NCI-H128 (cell line): ENCODE data around the gene DDX27.
"Not testable (repeated sequence)": the region's sequence is repeated elsewhere in the genome, so short reads cannot be mapped to it uniquely, and the experiment has no call there.

Source experiments
- DNase-seq: peaks from one replicate; lab custom pipeline; 2025; ENCODE audit not compliant: unreplicated experiment; lab: John Stamatoyannopoulos, UW

DDX27 gene

DNA sequence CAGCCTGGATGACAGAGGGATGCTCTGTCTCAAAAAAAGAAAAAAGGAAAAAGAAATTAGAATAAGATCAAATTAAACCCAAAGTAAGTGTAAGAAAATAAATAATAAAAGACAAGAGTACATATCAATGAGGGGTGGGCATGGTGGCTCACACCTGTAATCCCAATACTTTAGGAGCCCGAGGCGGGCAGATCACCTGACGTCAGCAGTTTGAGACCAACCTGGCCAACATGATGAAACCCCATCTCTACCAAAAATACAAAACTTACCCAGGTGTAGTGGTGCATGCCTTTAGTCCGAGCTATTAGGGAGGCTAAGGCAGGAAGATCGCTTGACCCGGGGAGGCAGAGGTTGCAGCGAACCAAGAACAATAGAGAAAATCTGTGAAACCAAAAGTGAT lies 16.2 kb upstream of the DDX27 start:
- DNase-seq, result no peak

DNA sequence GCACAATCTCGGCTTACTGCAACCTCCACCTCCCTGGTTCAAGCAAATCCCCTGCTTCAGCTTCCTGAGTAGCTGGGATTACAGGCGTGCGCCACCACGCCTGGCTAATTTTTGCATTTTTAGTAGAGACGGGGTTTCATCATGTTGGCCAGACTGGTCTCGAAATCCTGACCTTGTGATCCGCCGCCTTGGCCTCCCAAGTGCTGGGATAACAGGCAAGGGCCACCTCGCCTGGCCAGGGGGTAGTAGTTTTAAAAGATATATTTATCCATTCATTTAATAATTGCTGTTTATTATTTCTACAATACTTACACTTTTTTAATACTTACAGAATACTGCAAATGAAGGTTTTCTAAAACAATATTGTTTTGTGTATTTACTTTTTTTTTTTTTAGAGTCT lies 15.5 kb upstream of the DDX27 start:
- DNase-seq, result no peak

DNA sequence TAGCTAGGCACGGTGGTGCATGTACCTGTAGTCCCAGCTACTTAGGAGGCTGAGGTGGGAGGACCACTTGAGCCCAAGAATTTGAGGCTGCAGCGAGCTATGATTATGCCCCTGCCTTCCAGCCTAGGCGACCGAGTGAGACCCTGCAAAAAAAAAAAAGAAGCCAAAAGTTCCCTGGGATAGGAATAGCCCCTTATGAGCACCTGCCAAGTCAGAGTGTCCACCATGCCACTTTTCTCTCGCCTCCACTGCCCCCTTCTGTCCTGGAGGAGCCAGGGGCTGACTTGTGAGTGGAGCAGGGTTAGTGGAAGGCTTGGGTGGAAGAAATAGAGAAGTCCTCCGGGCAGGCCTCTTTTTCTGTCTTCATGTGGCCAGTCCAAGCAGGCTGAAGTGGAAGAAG lies 12.1 kb upstream of the DDX27 start:
- DNase-seq, result no peak

DNA sequence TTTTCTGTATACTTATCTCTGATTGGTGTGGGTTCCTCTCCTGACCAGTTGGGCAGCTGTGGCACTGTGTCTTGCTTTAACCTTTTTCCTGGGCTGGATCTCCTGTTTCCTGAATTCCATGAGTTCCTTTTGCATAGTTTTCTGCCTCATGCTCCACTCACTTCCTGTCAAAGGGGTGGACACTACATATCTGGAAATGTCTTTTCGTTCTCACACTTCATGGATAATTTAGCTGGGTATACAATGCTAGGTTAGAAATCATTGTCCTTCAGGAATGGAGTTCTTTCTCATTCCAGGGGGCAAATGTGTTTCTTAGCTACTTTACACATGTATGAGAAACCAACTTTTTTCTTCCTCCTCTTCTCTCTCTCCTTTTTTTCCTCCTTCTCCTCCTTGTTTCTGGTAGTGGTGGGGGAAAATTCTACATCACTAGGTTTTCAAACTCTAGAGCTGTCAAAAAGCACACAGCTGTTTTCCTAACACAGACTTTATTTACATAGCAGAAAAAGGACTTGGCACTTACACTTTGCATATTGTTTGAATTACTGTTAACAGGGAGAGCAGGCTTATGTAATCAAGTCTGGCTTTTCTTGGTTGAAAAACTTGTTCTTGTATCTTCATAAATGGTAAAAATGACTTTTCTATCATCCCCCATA lies 9.0 kb upstream of the DDX27 start:
- DNase-seq, result no peak

DNA sequence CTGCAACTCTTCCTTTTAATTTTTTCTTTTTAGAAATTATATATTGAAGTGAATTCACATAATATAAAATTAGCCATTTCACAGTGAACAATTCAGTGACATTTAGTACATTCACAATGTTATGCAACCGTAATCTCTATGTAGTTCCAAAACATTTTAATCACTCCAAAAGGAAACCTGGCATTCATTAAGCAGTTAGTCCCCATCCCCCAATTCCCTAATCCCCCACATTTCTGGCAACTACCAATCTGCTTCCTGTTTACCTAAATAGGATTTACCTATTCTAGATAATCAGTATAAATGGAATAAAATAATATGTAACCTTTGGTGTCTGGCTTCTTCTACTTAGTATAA lies 8.5 kb upstream of the DDX27 start:
- no peak for DNase-seq

DNA sequence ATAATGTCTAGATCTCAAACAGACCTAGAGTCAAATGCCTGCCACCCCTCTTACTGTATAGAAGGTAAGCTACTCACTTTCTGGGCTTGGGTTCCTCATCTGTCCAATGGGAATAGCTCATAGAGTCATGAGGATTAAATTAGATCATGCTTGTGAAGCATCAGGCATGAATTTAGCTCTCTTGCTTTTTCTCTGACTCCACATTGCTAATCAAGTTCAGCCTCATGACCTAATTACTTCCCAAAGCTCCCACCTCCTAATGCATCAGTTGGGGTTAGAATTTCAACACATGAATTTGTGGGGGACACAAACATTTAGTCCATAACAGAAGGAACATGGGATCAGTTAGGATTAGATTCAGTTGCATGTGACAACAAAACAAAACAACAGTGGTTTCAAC lies 4.6 kb upstream of the DDX27 start:
- no peak for DNase-seq

DNA sequence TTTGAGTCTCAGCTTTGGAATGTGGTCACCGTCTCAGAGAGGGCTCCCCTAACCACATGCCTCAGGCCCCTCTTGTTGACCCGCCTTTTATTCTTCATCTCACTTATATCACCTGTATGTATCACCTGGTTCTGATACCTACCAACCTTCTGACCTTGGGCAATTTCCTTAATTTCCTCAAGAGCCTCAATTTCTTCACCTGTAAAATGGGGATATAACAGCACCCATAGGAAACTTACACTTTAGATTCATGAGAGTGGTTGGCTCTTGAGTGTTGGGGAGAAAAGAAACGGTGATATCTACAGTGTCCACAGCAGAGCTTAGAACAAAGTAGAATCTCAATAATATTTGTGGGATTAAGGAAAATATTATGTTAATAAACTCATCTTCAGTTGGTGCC lies 4.0 kb upstream of the DDX27 start:
- no peak for DNase-seq

DNA sequence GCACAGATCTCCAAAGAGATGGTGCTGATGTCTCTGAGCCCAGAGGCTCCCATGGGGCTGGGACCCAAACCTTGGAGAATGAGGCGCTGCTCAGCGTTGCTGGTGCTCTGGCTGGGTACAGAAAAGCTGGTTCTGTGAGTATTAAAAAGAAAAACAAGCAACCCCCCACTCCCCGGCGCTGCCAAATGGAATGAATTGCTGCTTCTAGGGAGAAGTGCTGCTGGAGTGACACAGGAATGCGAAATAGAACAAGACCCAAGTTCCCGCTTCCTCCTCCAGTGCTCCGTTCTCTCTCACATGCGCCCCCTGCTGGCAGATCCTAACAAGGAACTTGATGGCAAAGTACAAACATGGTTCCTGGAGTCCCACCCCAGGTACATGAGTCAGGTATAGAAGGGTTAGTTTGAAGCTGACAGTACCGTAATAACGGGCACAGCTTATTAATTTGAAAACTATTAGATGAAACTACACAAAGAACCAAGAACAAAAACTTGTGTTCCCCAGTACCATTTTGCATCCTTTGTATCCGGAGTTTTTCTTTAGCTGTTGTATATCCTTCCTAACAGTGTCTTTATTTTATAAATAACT lies 2.1 kb upstream of the DDX27 start:
- DNase-seq, result peak; percentile 57

DNA sequence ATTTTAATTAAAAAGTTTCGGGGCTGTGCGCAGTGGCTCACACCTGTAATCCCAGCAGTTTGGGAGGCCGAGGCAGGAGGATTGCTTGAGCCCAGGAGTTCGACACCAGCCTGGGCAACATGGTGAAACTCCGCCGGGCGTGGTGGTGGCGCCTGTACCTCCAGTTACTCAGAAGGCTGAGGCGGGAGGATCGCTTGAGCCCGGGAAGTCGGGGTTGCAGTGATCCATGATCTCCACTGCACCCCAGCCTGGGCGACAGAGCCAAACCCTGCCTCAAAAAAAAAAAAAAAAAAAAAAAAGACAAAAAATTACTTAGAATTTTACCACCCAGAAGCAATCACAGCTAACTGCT lies 501 bp upstream of the DDX27 start:
- DNase-seq, result not testable (repeated sequence)

DNA sequence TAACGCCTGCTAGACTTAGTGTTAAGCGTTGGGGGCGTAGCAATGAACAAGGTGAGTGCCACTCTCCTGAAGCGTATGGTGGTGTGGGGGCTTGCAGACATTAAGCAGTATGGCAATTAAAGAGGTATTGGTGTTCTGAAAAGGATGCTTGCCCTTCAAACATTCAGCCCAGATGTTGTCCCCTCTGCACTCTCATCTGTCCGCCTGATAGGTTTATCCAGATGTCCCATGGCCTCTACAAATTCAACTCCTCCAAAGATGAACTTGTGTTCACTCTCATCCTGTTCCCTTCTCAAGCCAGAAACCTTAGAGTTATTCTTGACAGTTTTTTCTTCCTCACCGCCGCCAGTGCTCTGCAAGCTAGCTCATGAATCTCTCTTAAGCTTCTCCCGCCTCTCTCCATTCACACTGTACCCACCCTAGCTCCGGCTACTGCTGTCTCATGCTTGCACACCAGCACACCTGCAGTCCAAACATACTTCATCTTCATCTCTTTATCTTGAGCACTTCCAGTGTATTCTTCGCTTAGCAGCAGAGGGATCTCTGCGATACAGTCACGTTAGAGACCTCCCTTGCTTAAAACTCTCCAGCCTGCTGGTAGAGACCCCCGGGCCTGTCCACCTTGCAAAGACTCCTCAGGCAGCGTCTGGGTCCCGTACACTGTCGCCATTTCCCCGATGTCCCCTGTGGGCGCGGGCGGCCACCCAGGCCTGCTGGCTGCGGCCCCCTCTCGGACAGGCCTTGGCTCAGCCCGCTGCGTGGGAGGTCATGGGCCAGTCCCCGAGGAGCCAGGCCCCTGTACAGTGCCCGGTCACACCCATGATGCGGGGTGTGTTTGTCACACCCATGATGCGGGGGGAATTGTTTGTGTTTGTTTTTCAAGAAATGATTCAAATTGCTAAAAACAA lies 962 bp downstream of the DDX27 start:
- DNase-seq, result no peak

DNA sequence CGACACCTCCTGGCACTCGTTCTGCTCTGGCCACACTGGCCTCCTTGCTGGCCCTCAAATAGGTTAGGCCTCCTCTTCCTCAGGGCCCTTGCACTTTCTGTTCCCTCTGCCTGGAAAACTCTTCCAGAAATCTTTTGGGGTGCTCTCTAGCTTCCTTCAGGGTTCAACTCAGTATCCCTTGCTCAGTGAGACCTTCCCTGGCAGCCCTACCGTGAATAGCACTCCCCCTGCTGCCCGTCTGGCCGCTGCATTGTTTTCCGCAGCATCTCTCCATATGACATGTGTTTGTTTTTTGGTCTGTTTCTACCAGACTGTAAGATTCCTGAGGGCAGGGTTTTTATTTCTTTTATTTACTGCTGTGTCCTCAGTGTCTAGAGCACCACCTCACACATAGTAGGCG lies 6.7 kb downstream of the DDX27 start:
- no peak for DNase-seq

DNA sequence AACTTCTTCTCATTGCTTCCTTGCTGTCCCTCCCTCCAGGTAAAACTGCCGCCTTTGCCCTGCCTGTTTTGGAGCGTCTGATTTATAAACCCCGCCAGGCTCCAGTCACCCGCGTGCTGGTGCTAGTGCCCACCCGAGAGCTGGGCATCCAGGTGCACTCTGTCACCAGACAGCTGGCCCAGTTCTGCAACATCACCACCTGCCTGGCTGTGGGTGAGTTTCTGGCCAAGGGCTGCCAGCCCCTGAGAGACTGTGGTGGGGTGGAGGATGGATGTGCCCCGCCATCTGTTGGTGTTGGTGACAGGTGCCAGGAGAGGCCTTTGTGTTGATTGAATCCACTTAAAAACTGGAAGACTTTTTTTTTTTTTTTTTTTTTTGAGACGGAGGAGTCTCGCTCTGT lies 9.5 kb downstream of the DDX27 start:
- DNase-seq, result peak; percentile 42

DNA sequence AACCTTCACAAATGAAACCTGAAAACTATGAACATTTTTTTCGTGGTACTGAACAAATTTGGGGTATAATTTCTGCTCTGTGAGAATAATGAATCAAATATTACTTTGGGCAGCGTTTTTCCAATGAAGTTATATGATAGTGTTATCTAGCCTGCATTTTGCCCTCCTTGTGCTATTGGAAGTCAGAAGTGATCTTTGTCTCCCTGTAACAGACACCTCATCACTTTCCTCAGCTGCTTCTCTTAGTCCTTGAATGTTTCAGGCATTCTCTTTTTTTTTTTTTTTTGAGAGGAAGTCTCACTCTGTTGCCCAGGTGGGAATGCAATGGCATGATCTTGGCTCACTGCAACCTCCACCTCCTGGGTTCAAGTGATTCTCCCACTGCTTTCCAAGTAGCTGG lies 10.2 kb downstream of the DDX27 start:
- no peak for DNase-seq

DNA sequence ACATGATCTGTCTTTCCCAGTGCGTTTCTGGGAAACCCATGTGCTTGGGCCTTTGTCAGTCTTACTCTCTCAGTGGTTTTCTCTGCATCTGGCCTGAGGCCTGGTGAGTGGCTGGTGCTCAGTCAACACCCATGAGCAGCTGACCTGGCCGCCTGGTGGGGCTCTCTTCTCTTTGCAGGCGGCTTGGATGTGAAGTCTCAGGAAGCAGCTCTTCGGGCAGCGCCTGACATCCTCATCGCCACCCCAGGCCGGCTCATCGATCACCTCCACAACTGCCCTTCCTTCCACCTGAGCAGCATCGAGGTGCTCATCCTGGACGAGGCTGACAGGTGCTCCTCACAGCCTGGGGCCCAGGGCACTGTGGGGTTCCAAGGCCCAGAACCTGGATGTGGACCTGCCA lies 10.8 kb downstream of the DDX27 start:
- peak; percentile 58 for DNase-seq

DNA sequence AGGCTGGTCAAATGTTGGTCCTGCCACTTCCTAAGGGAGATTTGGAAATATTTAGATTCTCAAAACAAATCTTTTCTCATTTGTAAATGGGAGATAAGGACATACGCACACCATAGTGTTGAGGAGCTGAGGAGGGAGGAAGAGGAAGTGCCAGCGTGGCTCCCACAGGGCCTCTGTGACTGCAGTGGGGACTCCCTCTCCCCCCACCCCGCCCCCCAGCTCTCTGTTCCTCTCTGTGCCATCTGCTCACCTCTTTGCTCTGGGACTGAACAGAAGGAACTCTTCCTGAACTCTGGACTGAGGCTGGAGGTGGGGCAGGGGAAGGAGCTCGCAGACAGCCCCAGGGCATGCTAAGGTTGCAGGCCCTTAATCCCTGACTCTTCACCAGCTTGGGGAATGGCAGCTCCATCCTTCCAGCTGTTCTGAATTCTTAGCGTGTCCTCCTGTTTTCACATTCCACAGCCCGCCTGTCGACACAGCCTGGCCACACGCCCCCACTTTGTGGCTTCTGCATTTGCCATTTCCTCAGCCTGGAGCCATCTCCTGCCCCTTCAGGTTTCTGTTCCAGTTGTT lies 11.4 kb downstream of the DDX27 start:
- DNase-seq, result no peak

DNA sequence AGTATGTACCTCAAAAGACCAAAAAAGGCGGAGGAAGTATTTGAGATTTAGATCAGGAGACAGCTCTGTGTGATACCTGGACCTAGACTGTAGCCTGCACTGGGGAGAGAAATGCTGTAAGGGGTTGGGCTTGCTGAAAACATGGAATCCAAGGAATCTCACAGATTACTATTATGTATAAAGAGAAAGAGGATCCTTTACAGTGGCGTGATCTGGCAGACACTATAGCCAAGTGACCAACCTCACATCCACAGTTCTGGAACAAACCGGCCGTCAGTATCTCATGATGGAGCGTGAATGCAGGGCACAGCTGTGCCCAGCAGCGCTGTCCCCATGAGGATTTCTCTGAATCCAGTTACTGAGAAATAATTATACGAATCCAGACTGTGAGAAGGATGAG lies 12.3 kb downstream of the DDX27 start:
- no peak for DNase-seq

DNA sequence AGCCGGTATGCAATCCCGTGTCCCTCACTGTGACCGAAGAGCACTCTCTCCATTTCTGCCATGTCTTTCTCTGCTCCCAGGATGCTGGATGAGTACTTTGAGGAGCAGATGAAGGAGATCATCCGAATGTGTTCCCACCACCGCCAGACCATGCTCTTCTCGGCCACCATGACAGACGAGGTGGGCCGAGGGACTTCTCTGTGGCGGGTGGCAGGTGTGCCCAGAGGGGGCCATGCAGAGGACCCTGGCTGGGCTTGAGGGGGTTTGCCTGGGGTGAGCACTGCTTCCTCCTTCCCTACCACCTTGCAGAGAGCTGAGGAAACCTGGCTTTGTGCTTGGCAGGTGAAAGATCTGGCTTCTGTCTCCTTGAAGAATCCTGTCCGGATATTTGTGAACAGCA lies 14.0 kb downstream of the DDX27 start:
- no peak for DNase-seq

DNA sequence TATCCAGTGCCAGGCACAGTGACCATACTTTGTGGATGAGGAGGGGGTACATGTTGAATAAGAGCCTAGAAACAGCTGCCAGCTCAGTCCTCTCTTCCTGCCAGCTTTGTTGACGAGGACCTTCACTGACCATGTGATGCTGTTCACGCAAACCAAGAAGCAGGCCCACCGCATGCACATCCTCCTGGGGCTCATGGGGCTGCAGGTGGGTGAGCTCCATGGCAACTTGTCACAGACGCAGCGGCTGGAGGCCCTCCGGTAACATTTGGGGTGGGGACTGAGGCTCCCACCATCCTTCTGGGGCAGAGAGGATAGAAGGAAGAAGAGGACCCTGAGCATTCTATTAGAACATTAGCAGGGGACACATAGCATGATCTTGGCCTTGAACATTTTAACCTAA lies 15.6 kb downstream of the DDX27 start:
- no peak for DNase-seq

DNA sequence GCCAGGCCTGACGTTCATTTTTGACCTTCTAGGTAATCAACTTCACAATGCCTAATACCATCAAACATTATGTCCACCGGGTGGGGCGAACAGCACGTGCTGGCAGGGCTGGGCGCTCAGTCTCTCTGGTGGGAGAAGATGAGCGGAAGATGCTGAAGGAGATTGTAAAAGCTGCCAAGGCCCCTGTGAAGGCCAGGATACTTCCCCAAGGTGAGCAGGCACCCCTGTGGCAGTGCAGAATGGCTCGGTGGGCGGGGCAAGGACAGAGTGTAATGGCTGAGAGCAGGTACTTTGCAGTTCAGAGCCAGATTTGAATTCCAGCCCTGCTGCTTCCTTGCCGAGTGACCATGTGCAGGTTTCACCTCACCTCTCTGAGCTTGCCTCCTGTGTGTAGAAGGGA lies 17.1 kb downstream of the DDX27 start:
- DNase-seq, result no peak

DNA sequence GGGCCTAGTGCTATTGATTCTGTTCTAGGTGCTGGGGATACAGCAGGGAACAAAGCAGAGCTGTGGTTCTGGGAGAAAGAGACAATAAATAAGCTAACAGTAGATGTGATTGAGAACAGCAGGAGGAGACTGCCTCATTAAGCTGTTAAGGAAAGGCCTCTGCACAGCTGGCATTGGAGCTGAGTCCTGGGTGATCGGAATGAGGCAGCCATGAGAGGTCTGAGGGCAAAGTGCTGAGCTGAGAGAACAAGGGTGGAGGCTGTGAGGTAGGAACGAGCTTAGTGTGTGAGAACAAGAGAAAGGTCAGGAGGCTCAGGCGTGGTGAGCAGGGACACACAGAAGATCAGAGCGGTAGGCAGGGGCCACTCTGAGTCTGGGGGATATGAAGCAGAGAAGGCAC lies 18.3 kb downstream of the DDX27 start:
- DNase-seq, result no peak

DNA sequence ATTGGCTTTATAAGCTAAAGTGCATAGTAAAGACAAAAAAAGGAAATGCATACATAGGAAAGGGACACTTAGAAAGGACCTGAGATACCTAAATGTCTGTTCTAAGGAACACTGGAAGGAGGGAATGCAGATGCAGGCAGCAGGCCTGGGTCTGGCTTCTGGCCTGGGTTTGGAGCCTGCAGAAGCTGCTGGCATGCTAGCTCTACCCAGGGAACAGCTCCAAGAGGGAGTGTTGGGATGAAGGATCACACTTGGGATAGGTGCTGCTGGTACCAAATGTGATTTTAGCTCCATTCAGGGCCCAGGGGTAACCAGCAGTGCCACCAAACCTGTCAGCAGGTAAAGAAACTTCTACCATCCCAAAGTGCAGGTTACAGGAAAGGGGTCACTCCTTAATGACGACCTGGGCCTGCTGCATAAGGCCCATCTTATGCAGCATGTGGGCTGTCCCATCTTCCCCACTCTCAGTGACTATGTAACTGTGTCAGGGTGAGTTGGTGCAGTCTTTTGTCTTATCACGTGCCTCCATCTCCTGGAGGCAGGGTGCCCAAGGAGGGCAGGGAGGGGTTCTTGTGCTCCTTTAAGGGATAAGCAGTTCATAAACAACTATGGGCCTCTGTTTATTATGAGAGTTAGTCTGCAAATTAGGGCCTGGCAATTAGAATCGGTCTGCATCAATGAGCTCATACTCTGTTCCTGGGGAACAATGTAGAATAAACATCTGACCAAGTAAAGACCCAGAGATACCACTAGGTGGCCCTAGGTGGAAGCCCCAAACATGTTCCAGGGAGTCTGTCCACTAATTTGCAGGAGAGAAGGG lies 26.9 kb downstream of the DDX27 start:
- no peak for DNase-seq
